IPS-18c (cell line): ENCODE results near the gene PDE11A.

Source experiments
- H3K4me3 ChIP-seq: 2 replicates; pipeline ENCODE4 v1.7.0; 2013; ENCODE audit warnings: low read depth, mild to moderate bottlenecking, low read length, moderate library complexity; ENCODE audit not compliant: insufficient read depth
- H3K9me3 ChIP-seq: one replicate; pipeline ENCODE4 v1.6.1; 2013; ENCODE audit warnings: mild to moderate bottlenecking, low read length, moderate library complexity; ENCODE audit not compliant: control insufficient read depth, insufficient read depth

PDE11A gene

GRCh38 chr2:178072383-178073301 lies at the start of gene PDE11A:
Gene PDE11A, minus strand, starts transcription at chr2:178072777. Its CDS starts 340 bp downstream, at chr2:178072437.
- H3K9me3 ChIP-seq, result no peaks in the 10 kb centered on the region
- peak within 1 kb of the TSS; percentile 66 for H3K4me3 ChIP-seq

DNA sequence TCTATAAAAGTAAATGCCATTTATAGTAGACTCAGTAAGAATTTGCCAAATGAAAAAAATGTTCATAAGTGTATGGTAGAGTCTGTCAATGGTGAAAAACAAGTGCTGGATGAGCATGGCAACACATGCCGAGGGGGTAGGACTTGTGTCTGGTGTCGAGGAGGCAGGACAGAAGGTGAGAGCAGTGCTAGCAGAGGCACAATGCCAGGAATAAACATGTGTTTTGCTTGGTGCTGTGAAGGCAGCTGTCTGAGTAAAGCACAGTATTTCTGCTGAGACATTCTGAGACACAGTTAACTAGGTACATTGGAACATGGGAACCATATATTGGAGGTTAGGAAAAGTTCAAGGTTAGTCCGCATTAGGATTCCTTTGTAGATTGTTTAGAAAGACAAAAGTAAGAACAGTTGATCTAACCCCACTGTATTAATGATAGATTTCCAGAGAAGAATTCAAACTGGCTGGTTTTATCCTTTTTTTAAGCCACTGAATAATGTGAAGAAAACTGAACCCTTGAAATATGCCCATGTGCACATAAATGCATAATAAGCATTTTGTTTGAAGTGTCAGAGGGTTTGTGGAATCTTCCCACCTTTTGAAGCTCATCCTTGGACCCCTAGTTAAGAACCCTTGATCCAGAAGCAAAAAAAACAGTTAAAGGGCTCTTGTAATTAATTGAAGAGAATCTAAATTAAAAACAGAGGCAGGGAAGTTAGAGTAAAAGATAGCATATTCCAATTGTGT lies 46.8 kb upstream of the PDE11A start:
- no peak overlapping the region for H3K4me3 ChIP-seq
- H3K9me3 ChIP-seq, result no peaks in the 10 kb centered on the region

GRCh38 chr2:178117725-178118124 lies 45.1 kb upstream of the PDE11A start:
- no peaks in the 10 kb centered on the region for H3K9me3 ChIP-seq
- no peak overlapping the region for H3K4me3 ChIP-seq

GRCh38 chr2:178115271-178115670 lies 42.7 kb upstream of the PDE11A start:
- no peaks in the 10 kb centered on the region for H3K9me3 ChIP-seq
- H3K4me3 ChIP-seq, result no peak overlapping the region

DNA sequence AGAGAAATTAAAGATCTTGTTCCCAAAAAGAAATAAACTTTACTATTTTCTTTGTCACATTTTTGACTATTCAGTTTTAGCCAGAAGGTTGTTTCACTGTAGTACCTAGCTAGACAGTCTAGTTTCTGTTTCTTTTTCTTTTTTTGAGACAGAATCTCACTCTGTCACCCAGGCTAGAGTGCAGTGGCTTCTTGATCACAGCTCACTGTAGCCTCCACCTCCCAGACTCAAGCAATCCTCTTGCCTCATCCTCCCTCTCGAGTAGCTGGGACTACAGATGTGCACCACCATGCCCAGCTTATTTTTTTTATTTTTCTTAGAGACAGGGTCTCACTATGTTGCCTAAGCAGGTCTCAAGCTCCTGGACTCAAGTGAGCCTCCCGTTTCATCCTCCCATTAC lies 41.9 kb upstream of the PDE11A start:
- no peaks in the 10 kb centered on the region for H3K9me3 ChIP-seq

DNA sequence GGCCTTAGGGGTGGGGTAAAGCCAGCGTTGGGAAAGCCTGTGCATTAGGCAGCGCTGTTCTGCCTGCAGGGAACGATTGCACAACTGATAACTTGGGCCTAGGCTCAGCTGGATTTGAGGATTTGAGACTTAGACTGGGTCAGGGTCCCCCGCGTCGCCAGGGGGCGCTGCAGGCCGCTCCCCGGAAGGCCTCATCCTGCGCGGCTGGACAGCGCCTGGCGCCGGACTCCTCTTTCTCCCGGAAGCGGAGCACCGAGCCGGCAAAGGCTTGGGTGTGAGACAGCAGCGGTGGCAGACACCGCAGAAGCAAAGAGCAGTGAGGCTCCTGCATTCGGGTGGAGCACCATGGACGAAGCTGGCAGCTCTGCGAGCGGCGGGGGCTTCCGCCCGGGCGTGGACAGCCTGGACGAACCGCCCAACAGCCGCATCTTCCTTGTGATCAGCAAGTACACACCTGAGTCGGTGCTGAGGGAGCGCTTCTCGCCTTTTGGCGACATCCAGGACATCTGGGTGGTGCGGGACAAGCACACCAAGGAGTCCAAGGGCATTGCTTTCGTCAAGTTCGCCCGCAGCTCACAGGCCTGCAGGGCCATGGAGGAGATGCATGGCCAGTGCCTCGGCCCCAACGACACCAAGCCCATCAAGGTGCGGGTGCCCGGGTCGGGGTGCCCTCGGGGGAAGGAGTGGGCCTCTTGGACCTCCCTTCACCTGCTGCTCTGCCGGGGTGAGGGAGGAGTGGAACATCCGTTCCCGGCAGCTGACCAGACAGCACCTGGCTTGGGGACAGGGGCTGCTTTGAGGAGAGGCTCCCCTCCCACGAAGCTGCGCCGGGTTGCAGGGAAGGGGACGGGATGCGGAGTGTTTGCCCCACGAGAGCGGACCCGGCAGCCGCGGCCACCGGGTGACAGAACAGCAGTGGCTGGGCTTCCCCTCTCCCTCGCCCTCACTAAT lies 39.9 kb upstream of the PDE11A start, which contains the start of gene RBM45:
Gene RBM45 (plus strand): TSS at position 236 of the 951 bp plus-strand sequence. CDS start 110 bp downstream, at position 346.
- peak within 1 kb of the TSS; percentile 94 for H3K4me3 ChIP-seq
- no peaks in the 10 kb centered on the region for H3K9me3 ChIP-seq

More for the DNA sequence above, 41.9 kb upstream of the PDE11A start:
- no peak overlapping the region for H3K4me3 ChIP-seq

DNA sequence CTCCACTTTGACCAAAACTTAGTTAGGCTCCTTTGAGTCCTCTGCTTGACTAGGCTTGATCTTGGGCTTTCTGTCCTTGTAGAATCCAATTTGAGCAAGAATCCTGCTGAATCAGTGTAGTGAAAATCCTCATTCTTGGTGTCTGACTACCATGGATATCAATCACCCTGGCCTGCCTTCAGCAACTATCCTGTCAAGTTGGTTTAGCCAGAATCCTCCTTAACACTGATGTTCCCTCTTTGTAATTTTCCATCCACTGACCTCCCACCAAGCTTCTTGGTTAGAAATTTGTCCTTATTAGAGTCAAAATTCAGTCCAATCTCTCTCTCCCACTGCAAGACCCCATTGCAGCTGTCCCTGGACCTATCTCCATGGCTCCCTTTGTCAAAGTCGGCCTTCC lies 39.2 kb upstream of the PDE11A start:
- no peak overlapping the region for H3K4me3 ChIP-seq

DNA sequence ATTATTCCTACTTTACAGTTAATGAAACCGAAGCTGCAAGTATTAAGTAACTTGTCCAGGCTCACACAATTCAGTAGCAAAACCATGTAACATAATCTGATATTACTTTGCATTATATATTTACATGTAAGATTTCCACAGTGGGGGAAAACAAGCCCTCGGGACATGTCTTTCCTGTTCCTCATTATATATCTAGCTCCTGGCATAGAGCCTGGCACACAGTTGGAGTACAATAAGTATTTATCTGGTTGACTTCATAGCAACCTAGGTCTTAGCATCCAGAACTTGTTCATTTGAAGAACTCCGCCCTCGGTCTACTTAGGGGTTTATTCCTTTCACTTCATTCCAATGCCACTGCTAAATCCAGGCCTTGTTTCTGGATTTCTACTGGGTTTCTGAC lies 38.1 kb upstream of the PDE11A start:
- no peak overlapping the region for H3K4me3 ChIP-seq
- no peaks in the 10 kb centered on the region for H3K9me3 ChIP-seq

More for the DNA sequence above, 39.2 kb upstream of the PDE11A start:
- no peaks in the 10 kb centered on the region for H3K9me3 ChIP-seq

GRCh38 chr2:178109813-178110212 lies 37.2 kb upstream of the PDE11A start:
- H3K9me3 ChIP-seq, result no peaks in the 10 kb centered on the region
- H3K4me3 ChIP-seq, result no peak overlapping the region

- Histone ChIP-seq H3K9me3 (no peaks in the 10 kb centered on the region), H3K4me3 (no peak overlapping the region)
Observed at GRCh38 chr2:178108176-178108575, 35.6 kb upstream of the PDE11A start.

DNA sequence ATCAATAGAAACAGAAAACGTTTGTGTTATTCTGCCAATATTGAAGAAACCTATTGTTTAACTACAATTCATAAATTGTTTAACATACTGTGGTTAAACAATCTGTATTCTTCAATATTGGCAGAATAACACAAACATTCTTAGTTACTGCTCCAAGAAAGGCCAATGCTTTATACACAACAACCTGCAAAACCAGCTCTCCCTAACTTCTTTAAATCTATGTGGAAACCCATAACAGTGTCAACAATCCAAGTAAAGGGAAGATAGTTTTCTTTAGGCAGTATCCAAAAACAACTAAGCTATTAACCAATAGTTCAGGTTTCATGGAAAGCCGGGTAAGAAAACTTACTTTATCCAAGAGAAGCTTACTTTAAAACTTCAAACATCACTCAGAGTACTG lies 33.5 kb upstream of the PDE11A start:
- Histone ChIP-seq H3K9me3 (no peaks in the 10 kb centered on the region), H3K4me3 (no peak overlapping the region)

GRCh38 chr2:178105566-178105965 lies 33.0 kb upstream of the PDE11A start:
- Histone ChIP-seq H3K4me3 (no peak overlapping the region), H3K9me3 (no peaks in the 10 kb centered on the region)

DNA sequence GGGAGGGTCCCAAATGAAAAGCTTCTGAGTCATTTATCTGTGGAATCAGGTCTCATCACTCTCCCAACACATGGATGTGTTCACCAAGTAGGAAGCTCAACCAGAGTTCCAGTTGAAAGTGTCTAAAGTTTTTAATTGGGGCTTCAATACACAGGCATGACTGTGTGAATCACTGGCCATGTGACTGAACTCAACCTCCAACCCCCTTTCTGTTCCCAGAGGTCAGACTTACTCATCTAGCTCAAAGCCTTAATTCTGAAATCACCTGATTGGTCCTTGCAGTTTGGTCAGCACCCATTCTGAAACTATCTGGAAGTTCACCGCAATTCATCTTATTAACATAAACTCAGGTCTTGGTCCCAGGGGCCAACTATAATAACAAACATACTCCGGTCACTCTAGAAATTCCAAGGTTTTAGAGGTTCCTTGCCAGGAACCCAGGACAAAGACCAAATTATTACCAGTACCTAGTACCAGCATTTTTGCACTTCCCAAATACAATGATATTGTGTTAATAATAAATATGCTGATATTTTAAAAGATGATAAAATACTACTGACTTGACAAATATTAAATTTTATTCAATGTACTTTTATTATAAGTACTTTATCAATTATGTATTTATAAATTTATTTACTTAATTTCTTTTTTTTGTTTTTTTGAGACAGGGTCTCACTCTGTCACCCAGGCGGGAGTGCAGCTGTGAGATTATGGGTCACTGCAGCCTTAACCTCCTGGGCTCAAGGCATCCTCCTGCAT lies 28.9 kb upstream of the PDE11A start:
- H3K9me3 ChIP-seq, result no peaks in the 10 kb centered on the region
- no peak overlapping the region for H3K4me3 ChIP-seq

DNA sequence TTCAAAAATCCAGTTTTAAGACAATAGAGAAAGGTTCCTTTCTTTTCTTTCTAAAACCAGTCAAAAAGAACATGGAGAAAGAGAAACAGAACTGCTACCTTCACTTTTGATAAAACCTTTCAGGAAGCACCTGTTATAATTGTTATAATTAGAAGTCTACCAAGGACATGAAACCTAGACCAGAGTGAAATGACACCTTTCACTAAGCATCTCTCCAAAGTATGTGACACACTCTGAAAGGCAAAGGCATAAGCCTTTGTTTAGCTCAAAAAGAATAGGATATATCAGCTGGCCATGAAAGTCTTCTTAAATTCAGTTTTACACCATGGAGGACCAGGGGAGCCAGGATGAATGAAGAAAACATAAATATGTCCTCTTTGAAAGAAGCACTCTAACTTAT lies 20.9 kb upstream of the PDE11A start:
- H3K9me3 ChIP-seq, result no peaks in the 10 kb centered on the region
- H3K4me3 ChIP-seq, result no peak overlapping the region

DNA sequence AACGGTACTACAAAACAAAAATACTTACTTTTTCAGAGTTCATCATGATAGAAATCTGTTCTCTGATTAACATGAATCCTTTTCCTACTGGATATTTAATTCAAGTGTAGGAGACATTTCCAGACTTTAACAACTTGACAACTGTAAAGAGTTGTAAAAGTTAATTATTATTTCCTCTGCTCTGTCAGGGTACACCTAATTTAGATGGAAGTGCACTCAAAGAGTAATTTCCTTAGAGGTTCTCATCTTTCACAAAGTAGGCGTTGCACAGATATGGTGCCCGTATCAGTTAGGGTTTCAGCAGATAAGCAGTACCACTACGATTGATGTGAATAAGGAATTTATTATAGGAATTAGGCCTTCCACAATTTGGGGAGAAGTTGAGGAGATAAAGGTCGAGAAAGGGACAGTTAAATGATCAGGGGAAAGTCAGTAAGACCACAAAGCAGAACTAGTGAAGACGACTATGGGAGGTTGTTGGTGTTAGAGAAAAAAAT lies 16.2 kb upstream of the PDE11A start:
- no peak overlapping the region for H3K4me3 ChIP-seq

DNA sequence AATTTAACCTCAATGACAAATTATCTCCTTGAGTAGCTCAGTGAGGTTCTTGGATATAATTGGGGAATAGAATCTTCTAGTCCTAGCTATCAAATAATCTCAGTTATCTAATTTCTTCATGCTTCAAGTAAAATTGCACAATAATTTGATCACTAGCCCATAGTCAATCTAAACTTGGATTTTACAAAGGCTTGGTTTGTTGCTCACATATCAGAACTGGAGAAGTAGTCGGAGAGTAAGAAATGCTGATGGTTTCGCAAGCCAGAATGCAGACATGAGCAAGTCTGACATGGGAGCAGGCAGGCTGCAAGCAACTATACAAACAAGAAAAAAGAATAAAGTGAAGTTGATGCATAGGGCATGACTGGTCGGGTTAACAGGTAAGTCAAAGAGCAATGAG lies 11.7 kb upstream of the PDE11A start:
- H3K4me3 ChIP-seq, result no peak overlapping the region
- H3K9me3 ChIP-seq, result no peaks in the 10 kb centered on the region

More for the DNA sequence above, 16.2 kb upstream of the PDE11A start:
- H3K9me3 ChIP-seq, result no peaks in the 10 kb centered on the region
